Endothelial cell of umbilical vein (primary cell): Measurements from ENCODE around the gene DNAJB12.

ENCODE experiments used
- EZH2 ChIP-seq: IDR thresholded peaks from 2 replicates; pipeline ENCODE4 v1.6.1; 2012; ENCODE audit warnings: borderline replicate concordance, low read depth, mild to moderate bottlenecking, moderate library complexity, low read length, inconsistent platforms; ENCODE audit not compliant: severe bottlenecking
- GATA2 ChIP-seq: IDR thresholded peaks from 2 replicates; pipeline ENCODE4 v1.7.0; 2011; ENCODE audit warnings: low read depth, mild to moderate bottlenecking, moderate library complexity, mixed read lengths, low read length; ENCODE audit not compliant: insufficient read length, insufficient read depth
- JUN ChIP-seq: IDR thresholded peaks from 2 replicates; pipeline ENCODE4 v1.6.1; 2011; ENCODE audit warnings: borderline replicate concordance, low read depth; ENCODE audit not compliant: insufficient read length, insufficient read depth
- MYC ChIP-seq: IDR thresholded peaks from one replicate; pipeline ENCODE4 v1.6.1; 2011; ENCODE audit warnings: mild to moderate bottlenecking, low read depth, low read length
- POLR2A ChIP-seq: IDR thresholded peaks from 2 replicates; pipeline ENCODE4 v1.6.1; 2012; ENCODE audit warnings: low read depth, mild to moderate bottlenecking, control low read depth, low read length
- POLR2AphosphoS5 ChIP-seq: IDR thresholded peaks from 2 replicates; pipeline ENCODE4 v1.6.1; 2012; ENCODE audit warnings: low read depth, mild to moderate bottlenecking, control low read depth, low read length, moderate library complexity; ENCODE audit not compliant: insufficient read depth
- TF ChIP-seq, protein P1 (sequence below), 2 donors: IDR thresholded peaks; 1 replicate in 1 of 2; 2 replicates in 1 of 2; pipeline ENCODE4 v1.5.1; 2011; ENCODE audit warnings: low read length in 2 of 2, mild to moderate bottlenecking in 2 of 2, moderate library complexity in 2 of 2, control low read depth in 1 of 2, inconsistent platforms in 1 of 2, low read depth in 1 of 2; ENCODE audit not compliant: insufficient read depth in 1 of 2; ENCODE audit errors: extremely low read depth in 1 of 2
- TF ChIP-seq, protein P2 (sequence below): IDR thresholded peaks from 2 replicates; pipeline ENCODE4 v1.6.1; 2011; ENCODE audit not compliant: insufficient read depth, insufficient read length

DNA sequence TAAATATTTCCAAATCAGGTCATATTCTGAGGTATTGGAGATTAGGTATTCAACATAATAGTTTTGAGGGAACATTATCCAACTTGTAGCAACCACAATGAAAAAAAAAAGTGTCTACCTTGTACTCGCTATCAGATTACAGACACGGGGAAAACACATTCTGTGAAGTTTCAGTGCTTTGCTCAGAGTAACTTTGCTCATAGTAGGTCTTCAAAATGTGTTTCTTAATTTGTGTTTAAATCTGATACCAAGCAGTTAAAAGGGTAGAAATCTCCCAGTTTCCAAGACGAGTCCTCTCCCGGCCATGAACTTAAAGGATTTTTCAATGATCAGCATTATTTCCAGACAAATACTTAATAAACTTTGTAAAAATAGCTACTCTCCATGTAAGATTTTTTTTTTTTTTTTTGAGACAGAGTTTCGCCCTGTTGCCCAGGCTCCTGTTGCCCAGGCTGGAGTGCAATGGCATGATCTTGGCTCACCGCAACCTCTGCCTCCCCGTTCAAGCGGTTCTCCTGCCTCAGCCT is 41.8 kb downstream of the DNAJB12 start:
- no peak for TF ChIP-seq POLR2A
- TF ChIP-seq, protein P1, sequence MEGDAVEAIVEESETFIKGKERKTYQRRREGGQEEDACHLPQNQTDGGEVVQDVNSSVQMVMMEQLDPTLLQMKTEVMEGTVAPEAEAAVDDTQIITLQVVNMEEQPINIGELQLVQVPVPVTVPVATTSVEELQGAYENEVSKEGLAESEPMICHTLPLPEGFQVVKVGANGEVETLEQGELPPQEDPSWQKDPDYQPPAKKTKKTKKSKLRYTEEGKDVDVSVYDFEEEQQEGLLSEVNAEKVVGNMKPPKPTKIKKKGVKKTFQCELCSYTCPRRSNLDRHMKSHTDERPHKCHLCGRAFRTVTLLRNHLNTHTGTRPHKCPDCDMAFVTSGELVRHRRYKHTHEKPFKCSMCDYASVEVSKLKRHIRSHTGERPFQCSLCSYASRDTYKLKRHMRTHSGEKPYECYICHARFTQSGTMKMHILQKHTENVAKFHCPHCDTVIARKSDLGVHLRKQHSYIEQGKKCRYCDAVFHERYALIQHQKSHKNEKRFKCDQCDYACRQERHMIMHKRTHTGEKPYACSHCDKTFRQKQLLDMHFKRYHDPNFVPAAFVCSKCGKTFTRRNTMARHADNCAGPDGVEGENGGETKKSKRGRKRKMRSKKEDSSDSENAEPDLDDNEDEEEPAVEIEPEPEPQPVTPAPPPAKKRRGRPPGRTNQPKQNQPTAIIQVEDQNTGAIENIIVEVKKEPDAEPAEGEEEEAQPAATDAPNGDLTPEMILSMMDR (IDR thresholded peaks at IDR 0.05; ENCODE audit: extremely low read depth in 1 of 2, insufficient read depth in 1 of 2, low read depth in 1 of 2, low read length in 2 of 2) = no peak
- TF ChIP-seq, protein P2, sequence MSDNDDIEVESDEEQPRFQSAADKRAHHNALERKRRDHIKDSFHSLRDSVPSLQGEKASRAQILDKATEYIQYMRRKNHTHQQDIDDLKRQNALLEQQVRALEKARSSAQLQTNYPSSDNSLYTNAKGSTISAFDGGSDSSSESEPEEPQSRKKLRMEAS = no peak
- TF ChIP-seq MYC = no peak
- no peak for TF ChIP-seq EZH2
- TF ChIP-seq POLR2AphosphoS5 = no peak
- no peak for TF ChIP-seq GATA2
- TF ChIP-seq JUN = no peak
